Skin of body (tissue), 2 donors: ENCODE results near the gene CIRBP. TPM values are rescaled to one million over a fixed set of nuclear protein-coding genes. Genes with fewer than 3 reads are reported as not detected.
"Not testable (repeated sequence)": the region's sequence is repeated elsewhere in the genome, so short reads cannot be mapped to it uniquely, and the experiment has no call there.

ENCODE experiments used
- DNase-seq: peaks from one replicate; lab custom pipeline; 2025; lab: John Stamatoyannopoulos, UW
- total RNA-seq: library from RNA; depleted of rRNA; stranded (reverse); fragments of >200 nt; gene quantifications from one replicate; pipeline ENCODE4 v1.2.3, GENCODE V29; 2014

The CIRBP gene
- total RNA-seq, 1 donor from 2014 or later = 267 TPM

- DNase-seq = no peak
Observed at GRCh38 chr19:1308718-1309117, 39.6 kb downstream of the CIRBP start.

DNA sequence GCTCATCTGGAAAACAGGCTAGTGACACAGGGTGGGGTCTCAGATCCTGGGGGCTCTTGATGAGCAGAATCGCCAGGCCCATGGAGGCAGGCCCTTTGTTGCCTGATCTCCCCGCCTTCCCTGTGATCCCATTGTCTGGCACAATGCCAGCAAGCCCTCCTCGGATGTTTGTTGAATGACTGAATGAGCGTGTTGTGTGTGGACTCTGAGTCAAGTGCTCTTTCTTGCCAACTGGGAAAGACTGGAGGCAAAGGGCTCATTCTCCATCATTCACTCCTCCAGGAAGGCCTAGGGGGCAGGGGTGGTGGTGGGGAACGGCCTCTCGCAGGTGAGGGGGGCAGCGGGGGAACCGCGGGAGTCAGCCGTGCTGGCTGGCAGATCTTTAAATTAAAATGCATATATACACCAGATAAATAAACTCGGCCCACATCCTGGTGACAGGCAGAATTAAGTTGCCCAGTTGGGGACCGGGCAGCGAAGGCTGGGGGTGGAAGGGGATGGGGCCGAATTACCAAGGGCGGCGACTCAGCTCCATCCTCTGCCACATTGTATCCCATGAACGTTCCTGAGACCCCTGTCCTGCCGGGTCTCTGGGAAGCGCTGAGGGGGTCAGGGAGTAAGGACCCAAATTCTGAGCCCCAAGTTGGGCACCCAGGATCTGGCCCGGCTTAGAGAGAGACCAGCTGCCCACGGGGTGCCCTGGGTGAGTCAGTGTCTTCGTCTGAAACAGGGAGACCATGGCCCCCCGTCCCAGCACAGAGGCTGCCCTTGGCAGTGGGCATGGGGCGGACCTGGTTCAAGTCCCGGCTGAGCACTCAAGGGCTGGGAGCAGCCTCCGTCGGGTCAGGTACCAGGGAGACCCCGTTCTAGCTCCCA is 41.1 kb downstream of the CIRBP start:
- DNase-seq = no peak

DNA sequence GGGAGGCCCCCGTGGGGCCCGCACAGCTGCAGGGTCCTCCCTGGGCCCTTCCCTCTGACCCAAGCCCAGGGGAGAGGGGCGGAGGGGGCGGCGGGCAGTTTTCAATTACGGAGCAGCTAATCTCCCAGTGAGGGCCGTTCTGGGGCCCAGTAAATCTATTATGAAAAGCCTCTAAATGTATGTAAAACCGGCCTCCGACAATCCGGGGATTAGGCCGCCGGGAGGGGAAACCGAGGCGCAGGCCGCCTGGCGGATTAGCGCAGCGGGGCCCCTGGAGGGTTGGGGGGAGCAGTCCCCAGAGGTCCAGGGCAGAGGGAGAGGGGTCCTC is 41.7 kb downstream of the CIRBP start:
- no peak for DNase-seq

DNA sequence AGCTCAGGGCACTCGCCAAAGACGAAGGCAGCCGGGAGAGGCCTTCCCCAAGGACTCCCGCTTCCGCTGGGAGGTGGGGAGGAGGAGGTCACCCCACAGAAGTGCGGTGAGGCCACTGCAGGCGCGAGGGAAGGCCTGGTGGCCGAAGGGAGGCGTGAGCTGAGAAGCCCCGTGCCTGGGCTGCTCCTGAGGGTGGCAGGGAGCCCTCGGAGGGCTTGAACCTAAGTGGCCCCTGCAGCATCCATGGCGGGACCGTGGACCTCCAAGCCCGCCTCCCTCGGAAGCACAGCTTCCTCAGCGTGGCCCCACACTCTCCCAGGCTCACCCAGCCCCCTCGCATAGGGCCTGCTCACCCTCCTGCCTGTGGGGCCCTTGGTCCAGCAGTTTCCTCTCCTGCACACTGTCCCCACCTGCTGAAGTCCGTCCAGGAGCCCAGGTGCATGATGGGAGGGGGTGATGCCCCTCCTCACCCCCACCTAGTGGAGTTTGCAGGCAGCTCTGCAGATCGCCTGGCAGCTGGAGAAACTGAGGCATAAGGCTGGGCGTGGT is 42.5 kb downstream of the CIRBP start:
- no peak for DNase-seq

DNA sequence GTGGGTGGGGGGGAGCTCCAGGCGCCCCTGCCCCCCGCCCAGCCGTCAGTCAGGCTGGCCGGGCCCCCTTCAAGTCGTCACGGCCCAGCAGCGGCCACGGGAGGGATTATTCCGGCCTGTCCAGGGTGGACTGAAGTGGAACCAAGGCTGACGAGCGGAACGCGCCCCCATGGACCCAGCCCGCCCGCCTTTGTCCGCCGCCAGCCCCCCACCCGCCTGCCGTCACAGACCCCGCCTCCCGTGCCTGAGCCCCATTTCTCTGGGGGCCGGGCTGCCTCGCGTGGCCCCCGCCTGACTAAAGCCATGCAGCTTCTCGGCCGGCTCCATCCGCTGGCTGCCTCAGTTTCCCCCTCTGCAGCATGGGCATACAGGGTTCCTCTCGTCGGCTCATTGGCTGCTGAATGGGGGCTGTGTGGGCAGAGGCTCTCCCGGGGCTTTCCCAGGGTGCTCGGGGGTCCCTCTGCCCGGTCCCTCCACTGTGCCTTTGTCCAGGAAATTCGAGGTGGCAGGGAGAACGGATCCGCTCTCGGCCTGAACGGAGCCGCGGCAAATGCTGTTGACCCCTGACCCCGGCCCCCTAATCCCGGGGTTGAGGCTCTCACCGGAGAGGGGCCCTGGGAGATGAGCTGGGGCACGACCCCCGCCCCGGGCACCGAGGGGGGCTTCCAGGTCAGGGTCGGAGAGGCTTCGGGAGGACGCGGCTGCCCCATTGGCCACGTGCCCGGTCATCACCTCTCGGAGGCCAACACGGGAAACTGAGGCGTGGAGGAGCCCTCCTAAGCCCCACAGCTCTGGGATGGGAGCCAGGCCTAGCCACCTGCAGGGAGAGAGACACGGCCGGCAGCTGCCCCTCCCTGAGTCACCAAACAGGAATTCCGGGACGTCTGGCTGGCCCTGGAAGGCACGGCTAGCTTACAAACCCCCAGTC is 43.9 kb downstream of the CIRBP start:
- no peak for DNase-seq

DNA sequence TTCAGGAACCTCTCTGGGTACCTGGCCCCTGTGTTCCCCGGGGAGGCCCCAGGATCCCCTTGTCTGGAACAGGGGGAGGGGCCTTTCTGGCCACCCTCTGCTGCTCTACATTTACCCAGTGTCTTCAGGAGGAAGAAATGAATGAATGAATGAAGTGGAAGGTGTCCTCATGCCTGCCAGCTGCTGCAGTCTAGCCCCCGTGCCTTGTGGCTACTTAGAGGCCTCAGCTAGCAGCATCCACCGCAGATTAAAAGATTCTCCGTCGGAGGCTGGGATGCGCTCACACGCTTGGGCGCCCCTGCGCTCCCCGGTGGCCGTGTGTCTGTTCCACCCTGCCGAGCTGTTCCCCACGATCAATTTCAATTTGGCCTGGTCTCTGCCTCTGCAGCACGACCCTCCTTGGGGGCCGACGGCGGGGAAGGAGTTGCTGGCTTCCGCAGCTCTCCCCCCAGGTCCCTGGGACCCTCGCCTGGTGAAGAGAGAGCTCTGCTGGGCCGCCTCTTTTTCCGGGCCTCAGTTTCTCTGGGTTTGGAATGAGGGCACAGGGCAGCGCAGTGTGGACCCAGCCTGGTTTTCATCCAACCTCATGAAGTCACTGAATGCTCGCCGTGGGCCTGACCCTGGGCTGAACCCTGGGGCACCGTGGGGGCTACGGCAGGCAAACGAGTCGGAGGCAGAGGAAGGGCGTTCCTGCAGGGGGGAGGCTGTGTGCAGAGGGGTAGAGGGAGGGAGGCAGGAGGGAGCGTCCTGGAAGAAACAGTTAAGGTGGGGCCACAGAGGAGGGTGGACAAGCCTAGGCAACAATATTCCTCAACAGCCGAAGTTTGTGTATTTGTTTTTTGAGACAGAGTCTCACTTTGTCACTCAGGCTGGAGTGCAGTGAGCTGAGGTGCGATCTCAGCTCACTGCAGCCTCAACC is 44.8 kb downstream of the CIRBP start:
- DNase-seq = no peak

DNA sequence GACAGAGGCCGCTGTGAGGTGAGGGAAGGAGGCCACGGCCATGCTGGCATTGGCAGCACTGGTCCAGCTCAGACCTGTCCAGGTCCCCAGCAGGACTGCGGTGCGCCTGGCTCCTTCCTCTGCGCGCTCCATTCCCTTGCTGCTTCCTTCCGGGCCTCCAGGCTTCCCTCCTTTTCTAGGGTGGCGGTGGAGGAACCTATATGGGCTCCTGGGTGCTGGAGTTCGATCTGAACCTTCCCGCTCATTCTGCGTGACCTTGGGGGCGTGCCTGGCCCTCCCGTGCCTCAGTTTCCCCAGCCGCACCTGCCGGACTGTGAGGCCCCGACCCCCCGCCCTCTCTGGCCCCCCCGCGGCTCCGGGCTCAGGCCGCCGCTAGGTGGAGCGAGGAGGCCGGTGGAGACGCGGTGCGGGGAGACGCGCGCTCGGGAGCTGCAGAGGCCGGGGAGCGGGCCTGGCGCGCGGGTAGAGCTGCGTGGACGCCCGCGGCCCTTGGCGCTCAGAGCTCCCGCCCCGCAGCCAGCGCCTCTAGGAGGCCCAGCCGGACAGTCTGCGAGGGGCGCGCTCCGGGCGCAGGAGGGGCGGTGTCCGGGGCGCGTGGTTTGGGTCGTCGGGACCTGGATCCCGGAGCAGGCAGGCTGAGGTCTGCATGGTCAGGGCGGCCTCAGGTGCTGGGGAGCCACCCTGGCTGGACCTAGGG is 46.5 kb downstream of the CIRBP start:
- DNase-seq = no peak

GRCh38 chr19:1316466-1316865 is 47.3 kb downstream of the CIRBP start:
- no peak for DNase-seq

DNA sequence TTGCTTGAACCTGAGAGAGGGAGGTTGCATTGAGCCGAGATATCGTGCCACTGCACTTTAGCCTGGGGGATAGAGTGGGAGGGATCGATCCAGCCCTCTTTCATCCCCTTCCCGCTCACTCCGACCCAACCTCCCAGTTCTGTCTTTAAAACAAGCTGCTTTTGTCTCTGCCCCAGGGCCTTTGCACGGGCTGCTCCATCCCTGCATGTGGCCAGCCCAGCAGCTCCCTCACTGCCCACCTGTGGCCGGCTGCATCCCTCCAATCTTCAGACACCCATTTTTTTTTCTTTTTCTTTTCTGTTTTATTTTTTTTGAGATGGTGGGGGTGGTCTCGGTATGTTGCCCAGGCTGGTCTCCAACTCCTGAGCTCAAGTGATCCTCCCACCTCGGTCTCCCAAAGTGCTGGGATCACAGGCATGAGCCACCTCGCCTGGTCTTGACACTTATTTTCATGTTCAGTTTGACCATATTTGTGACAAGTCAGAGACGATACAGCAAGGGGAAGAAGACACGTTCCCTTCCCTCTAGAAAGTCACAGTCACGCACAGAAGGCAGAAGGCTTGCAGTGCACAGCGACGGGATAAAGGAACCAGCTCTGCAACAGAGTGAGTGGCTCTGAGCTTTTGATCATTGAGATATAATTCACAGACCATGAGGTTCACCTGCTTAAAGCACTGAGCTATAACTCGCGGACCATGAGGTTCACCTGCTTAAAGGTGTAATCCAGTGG is 48.3 kb downstream of the CIRBP start:
- DNase-seq = no peak

DNA sequence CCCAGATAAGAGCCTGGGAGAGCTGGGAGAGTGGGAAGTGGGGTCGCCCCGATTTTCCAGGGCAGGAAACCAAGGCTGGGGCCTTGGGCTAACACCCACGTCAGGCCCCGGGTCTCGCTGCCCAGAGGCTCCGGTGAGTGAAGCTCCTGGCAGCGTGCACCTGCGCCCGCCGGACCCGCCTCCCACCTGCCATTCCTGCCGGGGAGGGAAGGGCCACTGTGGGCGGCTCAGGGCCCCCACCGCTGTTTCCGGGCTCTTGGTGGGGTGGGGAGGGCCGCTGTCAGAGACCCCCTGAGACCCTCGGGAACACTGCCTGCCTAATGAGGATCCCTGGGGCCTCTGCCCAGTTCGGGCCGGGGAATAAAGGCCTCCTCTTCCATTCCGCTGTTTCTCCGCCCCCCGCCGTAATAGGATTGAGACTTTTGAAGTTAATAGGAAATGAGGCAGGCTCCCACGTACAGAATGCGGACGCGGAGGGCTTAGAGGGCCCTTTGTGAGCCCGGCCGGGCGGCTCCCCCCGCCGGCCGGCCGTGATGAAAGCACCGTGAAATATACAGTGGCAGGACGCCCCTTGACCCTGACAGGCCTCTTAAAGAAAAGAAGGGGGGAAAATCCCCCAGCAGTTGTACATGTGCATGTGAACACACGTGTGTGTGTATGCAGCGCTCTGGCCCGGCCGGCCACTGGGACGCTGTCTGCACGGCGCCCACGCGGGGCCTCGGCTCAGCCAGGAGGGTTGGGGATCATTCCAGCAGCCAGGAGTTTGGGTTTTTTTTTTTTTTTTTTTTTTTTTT is 49.7 kb downstream of the CIRBP start:
- no peak for DNase-seq

DNA sequence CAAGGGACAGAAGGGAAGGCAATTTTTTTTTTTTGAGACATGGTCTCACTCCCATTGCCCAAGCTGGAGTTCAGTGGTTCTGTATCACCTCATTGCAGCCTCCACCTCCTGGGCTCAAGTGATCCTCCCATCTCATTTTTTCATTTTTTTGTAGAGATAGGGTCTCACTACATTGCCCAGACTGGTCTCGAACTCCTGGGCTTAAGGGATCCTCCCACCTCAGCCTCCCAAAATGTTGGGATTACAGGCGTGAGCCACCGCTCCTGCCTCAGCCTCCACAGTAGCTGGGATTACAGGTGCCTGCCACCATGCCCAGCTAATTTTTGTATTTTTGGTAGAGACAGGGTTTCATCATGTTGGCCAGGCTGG is 51.1 kb downstream of the CIRBP start:
- not testable (repeated sequence) for DNase-seq

- no peak for DNase-seq
Observed at GRCh38 chr19:1321539-1321938, 52.4 kb downstream of the CIRBP start.

- no peak for DNase-seq
Observed at GRCh38 chr19:1322198-1322981, 53.3 kb downstream of the CIRBP start.

GRCh38 chr19:1324249-1324805 is 55.2 kb downstream of the CIRBP start:
- no peak for DNase-seq
